ENCODE measurements around the gene ARL4D.

The ARL4D gene, protein sequence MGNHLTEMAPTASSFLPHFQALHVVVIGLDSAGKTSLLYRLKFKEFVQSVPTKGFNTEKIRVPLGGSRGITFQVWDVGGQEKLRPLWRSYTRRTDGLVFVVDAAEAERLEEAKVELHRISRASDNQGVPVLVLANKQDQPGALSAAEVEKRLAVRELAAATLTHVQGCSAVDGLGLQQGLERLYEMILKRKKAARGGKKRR

DNA sequence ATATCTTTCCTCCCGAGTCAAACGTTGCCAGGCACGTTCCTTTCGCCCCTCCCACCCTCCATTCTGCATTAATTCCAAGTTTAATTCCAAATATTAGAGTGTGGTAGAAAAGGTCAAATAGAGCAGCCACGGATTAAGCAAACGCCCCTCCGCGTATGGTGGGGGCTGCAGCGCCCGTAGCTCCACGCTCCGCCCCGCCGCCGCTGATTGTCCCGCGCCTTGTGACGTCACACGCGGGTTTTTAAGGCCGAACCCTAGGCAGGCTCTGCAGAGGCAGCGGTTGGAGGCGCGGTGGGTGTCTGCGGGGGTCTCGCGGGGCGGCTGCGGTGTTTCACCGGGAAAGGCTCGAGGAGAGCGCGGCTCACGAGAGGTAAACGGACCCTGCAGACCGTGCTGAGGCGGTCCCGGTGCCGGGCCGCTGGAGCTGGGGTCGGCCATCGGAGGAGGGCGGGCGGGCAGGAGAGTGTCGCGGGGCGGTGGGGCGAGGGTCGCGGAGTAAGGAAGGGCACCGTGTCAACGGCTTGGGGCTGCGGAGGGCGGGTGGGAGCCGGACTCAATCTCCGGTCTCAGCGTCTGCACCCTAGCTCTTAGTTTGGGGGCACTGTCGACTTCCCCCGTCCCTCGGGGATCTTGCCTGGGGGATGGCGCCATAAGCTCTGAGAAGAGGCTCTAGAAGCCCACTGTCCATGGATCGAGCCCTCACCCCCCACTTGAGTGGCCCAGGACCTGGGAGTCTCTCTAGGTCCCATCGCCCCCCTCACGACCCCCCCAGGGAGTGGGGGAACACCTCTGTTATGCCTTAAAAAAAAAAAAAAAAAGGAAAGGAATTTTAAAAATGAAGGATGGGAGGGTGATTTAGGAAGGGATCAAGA, at the start of gene ARL4D:
Gene ARL4D, plus strand, starts transcription at position 270 of the 872 bp plus-strand sequence. CDS start 740 bp downstream, outside the sequence.
- TF ChIP-seq ZFX (IDR thresholded peaks at IDR 0.05), result no peak
- TF ChIP-seq, protein P1, sequence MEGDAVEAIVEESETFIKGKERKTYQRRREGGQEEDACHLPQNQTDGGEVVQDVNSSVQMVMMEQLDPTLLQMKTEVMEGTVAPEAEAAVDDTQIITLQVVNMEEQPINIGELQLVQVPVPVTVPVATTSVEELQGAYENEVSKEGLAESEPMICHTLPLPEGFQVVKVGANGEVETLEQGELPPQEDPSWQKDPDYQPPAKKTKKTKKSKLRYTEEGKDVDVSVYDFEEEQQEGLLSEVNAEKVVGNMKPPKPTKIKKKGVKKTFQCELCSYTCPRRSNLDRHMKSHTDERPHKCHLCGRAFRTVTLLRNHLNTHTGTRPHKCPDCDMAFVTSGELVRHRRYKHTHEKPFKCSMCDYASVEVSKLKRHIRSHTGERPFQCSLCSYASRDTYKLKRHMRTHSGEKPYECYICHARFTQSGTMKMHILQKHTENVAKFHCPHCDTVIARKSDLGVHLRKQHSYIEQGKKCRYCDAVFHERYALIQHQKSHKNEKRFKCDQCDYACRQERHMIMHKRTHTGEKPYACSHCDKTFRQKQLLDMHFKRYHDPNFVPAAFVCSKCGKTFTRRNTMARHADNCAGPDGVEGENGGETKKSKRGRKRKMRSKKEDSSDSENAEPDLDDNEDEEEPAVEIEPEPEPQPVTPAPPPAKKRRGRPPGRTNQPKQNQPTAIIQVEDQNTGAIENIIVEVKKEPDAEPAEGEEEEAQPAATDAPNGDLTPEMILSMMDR (conservative IDR thresholded peaks at IDR 0.05), result no peak
- H3K27ac ChIP-seq, result peak within 1 kb of the TSS; percentile 66

DNA sequence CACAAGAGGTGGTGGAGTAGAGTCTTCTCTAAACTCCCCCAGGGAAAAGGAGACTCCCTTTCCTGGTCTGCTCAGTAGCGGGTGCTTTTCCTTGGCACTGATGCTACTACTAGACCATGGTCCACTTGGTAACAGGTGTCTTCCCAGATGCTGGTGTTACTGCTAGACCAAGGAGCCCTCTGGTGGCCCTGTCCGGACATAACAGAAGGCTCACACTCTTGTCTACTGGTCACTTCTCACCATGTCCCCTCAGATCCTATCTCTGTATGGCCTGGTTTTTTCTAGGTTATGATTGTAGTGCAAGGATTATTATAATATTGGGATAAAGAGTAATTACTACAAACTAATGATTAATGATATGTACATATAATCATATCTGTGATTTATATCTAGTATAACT, 49.7 kb upstream of the ARL4D start:
- H3K27ac ChIP-seq, result no peak overlapping the region
- TF ChIP-seq, protein P1 (conservative IDR thresholded peaks at IDR 0.05), result no peak; the same call in 1 of the 2 replicates
- no peak for TF ChIP-seq ZFX (IDR thresholded peaks at IDR 0.05)

- H3K27ac ChIP-seq, result no peak overlapping the region
- TF ChIP-seq ZFX (IDR thresholded peaks at IDR 0.05), result no peak
- TF ChIP-seq, protein P1 (conservative IDR thresholded peaks at IDR 0.05), result no peak
These were observed 47.9 kb upstream of the ARL4D start for GRCh38 chr17:43350888-43351361.

DNA sequence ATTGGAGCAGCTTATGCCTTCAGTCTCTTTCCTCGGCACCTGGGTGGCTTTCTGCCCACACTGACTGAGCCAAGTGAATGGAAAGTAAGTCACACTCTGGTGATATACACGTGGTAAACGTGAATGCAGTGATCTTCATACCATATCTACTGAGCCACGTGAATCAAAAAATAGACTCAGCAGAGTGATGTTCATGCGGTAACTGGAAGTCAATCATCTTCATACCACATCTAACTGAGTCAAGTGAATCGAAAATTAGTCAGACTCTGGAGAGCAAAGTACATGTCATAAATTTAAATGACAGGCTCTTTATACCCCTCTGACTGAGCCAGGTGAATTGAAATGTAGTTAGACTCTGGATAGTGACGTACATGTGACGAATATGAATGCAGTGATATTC, 47.1 kb upstream of the ARL4D start:
- TF ChIP-seq, protein P1 (conservative IDR thresholded peaks at IDR 0.05), result no peak
- no peak for TF ChIP-seq ZFX (IDR thresholded peaks at IDR 0.05)
- no peak overlapping the region for H3K27ac ChIP-seq

GRCh38 chr17:43352579-43353331, 46.0 kb upstream of the ARL4D start:
- no peak for TF ChIP-seq ZFX (IDR thresholded peaks at IDR 0.05)
- TF ChIP-seq, protein P1 (conservative IDR thresholded peaks at IDR 0.05), result no peak
- no peak overlapping the region for H3K27ac ChIP-seq

DNA sequence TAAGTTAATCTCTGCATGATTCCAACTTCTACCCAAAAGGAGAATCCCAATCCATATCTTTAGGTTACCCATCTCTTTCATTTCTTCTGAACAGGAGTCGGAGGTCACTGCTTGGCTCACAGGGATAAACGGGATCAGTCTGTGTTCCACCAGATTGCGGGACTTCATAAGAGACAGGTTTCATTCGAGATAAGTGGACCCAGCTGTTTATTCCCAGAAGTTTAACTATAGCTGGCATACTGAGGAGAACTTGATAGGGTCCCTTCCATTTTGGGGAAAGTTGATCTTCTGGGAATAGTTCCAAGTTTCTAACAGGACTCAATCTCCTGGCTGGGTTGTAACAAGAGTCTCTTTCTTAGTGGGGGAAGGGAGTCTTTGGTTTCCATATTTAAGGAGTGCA, 45.4 kb upstream of the ARL4D start:
- no peak overlapping the region for H3K27ac ChIP-seq
- no peak for TF ChIP-seq ZFX (IDR thresholded peaks at IDR 0.05)
- TF ChIP-seq, protein P1 (conservative IDR thresholded peaks at IDR 0.05), result no peak

Data from C4-2B (cell line).